Right lobe of liver (tissue), 6 donors: ENCODE measurements around the gene PPARA. TPM values are rescaled to one million over a fixed set of nuclear protein-coding genes. Genes with fewer than 3 reads are reported as not detected.
A peak's percentile ranks its signal among the peaks of the same experiment; 100 is the strongest.

Experiments used
- ATAC-seq, 4 donors: fragments of 200-7000 bp; cut with Tn5 transposase; one replicate each; pipeline ENCODE4 v1.9.1; 2020; ENCODE audit warnings: mild to moderate bottlenecking in 4 of 4, moderate library complexity in 4 of 4
- DNase-seq, 3 donors: peaks; one replicate each; pipeline ENCODE4 v3.0.0-alpha.2; 2020
- H3K27ac ChIP-seq, 3 donors: fragments of 200-600 bp; one replicate each; pipeline ENCODE4 v1.8.0; 2022
- H3K27me3 ChIP-seq, 2 donors: fragments of 200-600 bp; one replicate each; pipeline ENCODE4 v1.8.0; 2022
- H3K36me3 ChIP-seq, 4 donors: fragments of 200-600 bp; sonication (generic) in 1 of 4; one replicate each; pipeline versions ENCODE4 v1.5.1 to v1.8.0; 2017 to 2022; ENCODE audit warnings: control low read depth in 1 of 4
- H3K4me1 ChIP-seq, 4 donors: fragments of 200-600 bp; sonication (generic) in 1 of 4; one replicate each; pipeline versions ENCODE4 v1.5.1 to v1.8.0; 2017 to 2022; ENCODE audit warnings: control low read depth in 1 of 4
- H3K4me3 ChIP-seq, 3 donors: fragments of 200-600 bp; one replicate each; pipeline ENCODE4 v1.8.0; 2022
- H3K9me3 ChIP-seq, 4 donors: fragments of 200-600 bp; sonication (generic) in 1 of 4; one replicate each; pipeline versions ENCODE4 v1.5.1 to v1.8.0; 2017 to 2022; ENCODE audit warnings: control low read depth in 1 of 4
- POLR2A ChIP-seq: fragments of 450-650 bp; IDR thresholded peaks from one replicate; pipeline ENCODE4 v1.6.1; 2017; ENCODE audit warnings: antibody characterized with exemption, mild to moderate bottlenecking
- WGBS: methylation state at CpG from one replicate; pipeline ENCODE4 v1.1.6; 2018; ENCODE audit warnings: low coverage, low lambda C conversion rate; ENCODE audit not compliant: insufficient coverage; ENCODE audit errors: missing lambda C conversion rate; 5-methylcytosine and 5-hydroxymethylcytosine counted together
- intact Hi-C, 2 donors: fragments of 100-400 bp; cut with DNase I; formaldehyde crosslinking; loops; one replicate each; pipeline versions ENCODE4 v1.11.2 to v1.14.1; 2022
- total RNA-seq, 6 experiments: library from RNA; depleted of rRNA in 2 of 6; stranded (reverse); fragments of >200 nt in 2 of 6; fragmentation: NEBNext Ultra II Directional in 3 of 6; extraction: Animal tissue kit (Norgen Biotek cat#: 25700) in 3 of 6; gene quantifications; one replicate each; pipeline versions ENCODE4 v1.1.0 to v1.2.4, GENCODE V29; 2016 to 2023
- TF ChIP-seq, protein P1 (sequence below), 4 donors: fragments of 200-600 bp in 3 of 4; fragments of 450-650 bp in 1 of 4; IDR thresholded peaks; one replicate each; pipeline versions ENCODE4 v1.5.1 to v1.8.0; 2016 to 2022; ENCODE audit warnings: antibody characterized with exemption in 4 of 4, mild to moderate bottlenecking in 2 of 4
- donor health status: DM: no; HTN: yes; CAD: no.
- donor health status: DM: no; HTN: no; CAD: no.
- donor health status: DM: no; HTN: no; CAD: no.
- donor health status: DM: no; HTN: yes; CAD: no.
- donor health status: DM: no; HTN: yes; CAD: no.

PPARA gene
- total RNA-seq, 6 experiments from 2014 or later = 64.4 to 152 (median 95.1) TPM

DNA sequence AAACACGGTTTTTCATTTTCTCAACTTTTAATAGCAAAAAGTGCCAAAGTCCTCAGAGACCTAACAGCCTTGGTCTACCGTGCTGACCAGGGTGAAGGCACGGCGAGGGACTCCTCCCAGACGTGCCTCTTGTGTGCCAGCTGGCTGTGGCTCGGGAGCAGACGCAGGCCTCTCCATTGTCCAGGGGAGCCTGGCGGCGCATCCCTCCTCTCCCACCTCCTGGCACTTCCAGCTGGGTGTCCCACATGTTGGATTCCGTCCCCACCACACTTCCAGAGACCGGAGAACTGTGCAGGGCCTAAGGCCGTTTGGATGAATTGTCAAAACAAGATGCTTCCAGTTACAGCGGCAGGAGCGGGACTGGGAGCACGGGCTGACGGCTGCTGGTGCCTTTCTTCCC, 88.2 kb downstream of the PPARA start:
- DNase-seq = no peak
- WGBS = 88% methylated on average over 7 of the region's 16 CpGs

DNA sequence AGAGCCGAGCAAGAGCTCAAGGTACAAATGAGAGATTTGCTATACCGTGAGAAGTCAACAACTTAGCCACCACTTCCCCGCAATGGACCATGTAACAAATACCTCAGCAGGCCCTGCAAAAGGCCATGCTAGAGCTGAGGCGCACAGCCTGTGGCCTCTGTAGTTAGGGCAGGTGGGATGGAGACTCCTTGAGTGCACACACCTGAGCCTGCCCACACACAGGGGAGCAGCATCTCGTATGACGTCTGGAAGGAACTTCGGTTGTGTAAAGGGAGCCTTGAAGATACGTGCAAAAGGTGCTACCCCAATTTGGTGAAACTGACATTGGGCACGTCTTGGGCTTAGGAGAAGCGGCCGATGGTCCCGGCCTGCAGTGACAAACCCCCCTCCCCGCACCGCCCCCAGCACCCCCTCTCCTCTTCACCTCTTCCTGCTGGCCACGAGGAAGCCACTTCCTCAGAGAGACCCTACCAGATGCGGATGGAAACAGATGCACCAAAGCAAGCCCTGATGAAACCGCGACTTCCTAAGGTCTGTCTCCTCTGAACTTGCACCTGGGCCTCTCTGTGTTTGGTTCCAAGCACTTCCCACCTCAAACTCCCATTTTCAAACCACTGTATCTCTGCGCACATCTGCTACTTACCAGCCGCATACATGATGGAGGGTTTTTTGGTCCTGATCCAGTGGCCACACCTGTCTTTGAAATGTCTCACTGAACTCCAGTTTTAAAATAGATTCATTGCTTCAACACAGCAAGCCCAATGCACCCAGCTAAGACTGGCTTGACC, 89.1 kb downstream of the PPARA start:
- peaks cover 0 to 26% (median 5%) of the 10 kb centered on the region in 4 donors for H3K4me1 ChIP-seq
- H3K36me3 ChIP-seq = peaks cover 0 to 48% (median 25%) of the 10 kb centered on the region in 4 donors
- H3K9me3 ChIP-seq = no peaks in the 10 kb centered on the region
- H3K27ac ChIP-seq = peak overlapping the region in 1 of 3 donors; percentile 70
- TF ChIP-seq POLR2A = no peak
- TF ChIP-seq, protein P1, sequence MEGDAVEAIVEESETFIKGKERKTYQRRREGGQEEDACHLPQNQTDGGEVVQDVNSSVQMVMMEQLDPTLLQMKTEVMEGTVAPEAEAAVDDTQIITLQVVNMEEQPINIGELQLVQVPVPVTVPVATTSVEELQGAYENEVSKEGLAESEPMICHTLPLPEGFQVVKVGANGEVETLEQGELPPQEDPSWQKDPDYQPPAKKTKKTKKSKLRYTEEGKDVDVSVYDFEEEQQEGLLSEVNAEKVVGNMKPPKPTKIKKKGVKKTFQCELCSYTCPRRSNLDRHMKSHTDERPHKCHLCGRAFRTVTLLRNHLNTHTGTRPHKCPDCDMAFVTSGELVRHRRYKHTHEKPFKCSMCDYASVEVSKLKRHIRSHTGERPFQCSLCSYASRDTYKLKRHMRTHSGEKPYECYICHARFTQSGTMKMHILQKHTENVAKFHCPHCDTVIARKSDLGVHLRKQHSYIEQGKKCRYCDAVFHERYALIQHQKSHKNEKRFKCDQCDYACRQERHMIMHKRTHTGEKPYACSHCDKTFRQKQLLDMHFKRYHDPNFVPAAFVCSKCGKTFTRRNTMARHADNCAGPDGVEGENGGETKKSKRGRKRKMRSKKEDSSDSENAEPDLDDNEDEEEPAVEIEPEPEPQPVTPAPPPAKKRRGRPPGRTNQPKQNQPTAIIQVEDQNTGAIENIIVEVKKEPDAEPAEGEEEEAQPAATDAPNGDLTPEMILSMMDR (IDR thresholded peaks at IDR 0.05) = no peak
- no peak overlapping the region for H3K4me3 ChIP-seq
- ATAC-seq = peak in 1 of 4 donors; percentile 12
- no peak for DNase-seq
- H3K27me3 ChIP-seq = no peaks in the 10 kb centered on the region
- intact Hi-C loops = loop anchor here in 1 of 2 donors (10.0 kb wide), 1 partner anchor 45 kb away; no protein-coding TSS in a partner anchor
- 83% methylated on average over 9 of the region's 20 CpGs for WGBS

More for the DNA sequence above, 88.2 kb downstream of the PPARA start:
- Histone ChIP-seq H3K36me3 (peaks cover 0 to 55% (median 27%) of the 10 kb centered on the region in 4 donors), H3K27ac (no peak overlapping the region), H3K9me3 (no peaks in the 10 kb centered on the region), H3K4me1 (peaks cover 0 to 26% (median 5%) of the 10 kb centered on the region in 4 donors), H3K27me3 (no peaks in the 10 kb centered on the region), H3K4me3 (no peak overlapping the region)
- TF ChIP-seq, protein P1 (IDR thresholded peaks at IDR 0.05) = no peak
- no peak for TF ChIP-seq POLR2A
- no peak for ATAC-seq
- intact Hi-C loops = loop anchor here in 1 of 2 donors (10.0 kb wide), 1 partner anchor 46 kb away; no protein-coding TSS in a partner anchor

DNA sequence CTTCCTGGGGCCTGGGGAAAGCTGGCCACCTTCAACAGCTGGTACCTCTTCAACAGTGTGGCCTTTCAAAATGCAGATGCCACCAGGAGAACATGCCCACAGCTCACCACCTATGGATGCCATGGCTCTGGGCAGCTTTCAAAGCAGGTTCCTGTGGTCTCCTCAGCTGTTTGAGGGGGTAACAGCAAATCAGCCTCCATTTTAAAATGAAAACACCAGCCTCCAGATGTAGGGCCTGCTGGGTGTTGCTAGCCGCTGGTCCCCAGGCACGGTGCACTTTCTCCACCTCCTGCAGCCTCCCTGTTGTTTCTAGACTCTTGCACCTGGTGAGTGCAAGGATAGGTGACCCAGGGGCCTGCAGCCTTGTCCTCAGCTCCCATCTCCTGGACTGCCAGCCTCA, 89.7 kb downstream of the PPARA start:
- ATAC-seq = peak in 3 of 4 donors; percentile 8 to 23 (median 16)
- Histone ChIP-seq H3K27ac (peak overlapping the region in 1 of 3 donors; percentile 70), H3K9me3 (no peaks in the 10 kb centered on the region), H3K4me1 (peaks cover 0 to 29% (median 5%) of the 10 kb centered on the region in 4 donors), H3K27me3 (no peaks in the 10 kb centered on the region), H3K36me3 (peaks cover 0 to 42% (median 23%) of the 10 kb centered on the region in 4 donors), H3K4me3 (no peak overlapping the region)
- WGBS = no CpG with 5 or more reads among the region's 2 CpGs
- DNase-seq = no peak
- TF ChIP-seq, protein P1 (IDR thresholded peaks at IDR 0.05) = no peak
- no peak for TF ChIP-seq POLR2A
- intact Hi-C loops = no loop called here

DNA sequence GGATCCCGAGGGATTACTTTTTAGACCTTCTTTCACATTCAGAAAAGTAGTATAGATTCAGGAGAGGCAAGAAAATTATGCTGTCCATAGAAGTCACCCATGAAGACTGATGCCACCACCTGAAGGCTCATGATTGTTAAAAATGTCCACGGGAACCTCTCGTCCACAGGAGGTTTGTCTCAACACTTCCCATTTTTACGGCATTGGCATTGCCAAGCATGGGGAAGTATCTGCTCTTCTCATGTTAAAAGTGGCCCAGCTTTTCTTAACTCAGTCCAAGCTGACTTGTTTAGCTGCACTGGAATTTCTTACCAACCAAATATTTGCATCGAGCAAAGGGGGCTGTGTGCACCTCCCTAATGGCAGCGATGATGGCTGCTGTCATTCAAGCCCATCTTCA, 90.2 kb downstream of the PPARA start:
- H3K4me3 ChIP-seq = no peak overlapping the region
- H3K27ac ChIP-seq = peak overlapping the region in 1 of 3 donors; percentile 70
- intact Hi-C loops = no loop called here
- ATAC-seq (peak in 2 of 4 donors; percentile 1 to 11), DNase-seq (no peak)
- H3K27me3 ChIP-seq = no peaks in the 10 kb centered on the region
- peaks cover 0 to 38% (median 21%) of the 10 kb centered on the region in 4 donors for H3K36me3 ChIP-seq
- no peaks in the 10 kb centered on the region for H3K9me3 ChIP-seq
- 67% methylated on average over 6 of the region's 6 CpGs for WGBS
- TF ChIP-seq POLR2A = no peak
- TF ChIP-seq, protein P1 (IDR thresholded peaks at IDR 0.05) = no peak
- peaks cover 0 to 33% (median 5%) of the 10 kb centered on the region in 4 donors for H3K4me1 ChIP-seq
